Mesenchymal stem cell (in vitro differentiated cells and primary cell): ENCODE results near the gene RASAL2. TPM values are rescaled to one million over a fixed set of nuclear protein-coding genes. Genes with fewer than 3 reads are reported as not detected.

Experiments used
- DNase-seq: peaks from one replicate; pipeline ENCODE4 v3.0.0-alpha.2; 2013
- H2AFZ ChIP-seq: one replicate; pipeline ENCODE4 v1.6.1; 2013; ENCODE audit warnings: low read depth, mild to moderate bottlenecking, control low read depth, inconsistent platforms, low read length, moderate library complexity
- H2AK5ac ChIP-seq: 2 replicates; pipeline ENCODE4 v1.6.1; 2013; ENCODE audit warnings: low read length, moderate library complexity, mild to moderate bottlenecking, inconsistent platforms; ENCODE audit not compliant: severe bottlenecking
- H2BK120ac ChIP-seq: one replicate; pipeline ENCODE4 v1.6.1; 2013; ENCODE audit warnings: low read depth, mild to moderate bottlenecking, inconsistent platforms, low read length, moderate library complexity
- H2BK12ac ChIP-seq, 2 experiments: one replicate each; pipeline ENCODE4 v1.6.1; 2013; ENCODE audit warnings: inconsistent platforms in 2 of 2, low read length in 2 of 2, mild to moderate bottlenecking in 2 of 2, moderate library complexity in 2 of 2, control low read depth in 1 of 2
- H2BK15ac ChIP-seq: one replicate; pipeline ENCODE4 v1.6.1; 2013; ENCODE audit warnings: mild to moderate bottlenecking, low read depth, inconsistent platforms; ENCODE audit not compliant: poor library complexity, severe bottlenecking
- H2BK5ac ChIP-seq: 2 replicates; pipeline ENCODE4 v1.6.1; 2013; ENCODE audit warnings: low read depth, mild to moderate bottlenecking, low read length, control low read depth, inconsistent platforms; ENCODE audit not compliant: poor library complexity, severe bottlenecking
- H3K14ac ChIP-seq, 2 experiments: one replicate each; pipeline ENCODE4 v1.6.1; 2013; ENCODE audit warnings: inconsistent platforms in 2 of 2, low read length in 2 of 2, control low read depth in 1 of 2, mild to moderate bottlenecking in 1 of 2, moderate library complexity in 1 of 2
- H3K18ac ChIP-seq, 2 experiments: one replicate each; pipeline ENCODE4 v1.6.1; 2013; ENCODE audit warnings: inconsistent platforms in 2 of 2, low read length in 2 of 2, control low read depth in 1 of 2, low read depth in 1 of 2, mild to moderate bottlenecking in 1 of 2
- H3K23ac ChIP-seq, 2 experiments: one replicate each; pipeline ENCODE4 v1.6.1; 2013; ENCODE audit warnings: inconsistent platforms in 2 of 2, low read length in 2 of 2, mild to moderate bottlenecking in 2 of 2, moderate library complexity in 2 of 2, control low read depth in 1 of 2
- H3K27ac ChIP-seq: 2 replicates; pipeline ENCODE4 v1.5.1; 2013; ENCODE audit warnings: mild to moderate bottlenecking, moderate library complexity, low read length, control low read depth, inconsistent platforms; ENCODE audit not compliant: poor library complexity, severe bottlenecking
- H3K27me3 ChIP-seq, 2 experiments: 2 replicates each; pipeline versions ENCODE4 v1.6.1 to v1.7.0; 2013; ENCODE audit warnings: low read length in 2 of 2, mild to moderate bottlenecking in 2 of 2, moderate library complexity in 2 of 2, control low read depth in 1 of 2, inconsistent platforms in 1 of 2; ENCODE audit not compliant: control insufficient read depth in 1 of 2, insufficient read depth in 1 of 2
- H3K36me3 ChIP-seq, 2 experiments: 2 replicates each; pipeline versions ENCODE4 v1.6.1 to v1.7.0; 2013; ENCODE audit warnings: low read length in 2 of 2, control low read depth in 1 of 2, inconsistent platforms in 1 of 2, low read depth in 1 of 2, mild to moderate bottlenecking in 1 of 2; ENCODE audit not compliant: insufficient read depth in 2 of 2, control insufficient read depth in 1 of 2
- H3K4ac ChIP-seq, 2 experiments: one replicate each; pipeline ENCODE4 v1.6.1; 2013; ENCODE audit warnings: inconsistent platforms in 2 of 2, low read length in 2 of 2, mild to moderate bottlenecking in 2 of 2, moderate library complexity in 2 of 2, control low read depth in 1 of 2, low read depth in 1 of 2
- H3K4me1 ChIP-seq: 2 replicates; pipeline ENCODE4 v1.6.1; 2013; ENCODE audit warnings: low read depth, low read length, control low read depth; ENCODE audit not compliant: control insufficient read depth, insufficient read depth
- H3K4me2 ChIP-seq: 2 replicates; pipeline ENCODE4 v1.6.1; 2013; ENCODE audit warnings: low read length, mild to moderate bottlenecking, inconsistent platforms; ENCODE audit not compliant: poor library complexity, severe bottlenecking
- H3K4me3 ChIP-seq, 2 experiments: 2 replicates each; pipeline versions ENCODE4 v1.5.1 to v1.7.0; 2013; ENCODE audit warnings: low read length in 2 of 2, mild to moderate bottlenecking in 2 of 2, control low read depth in 1 of 2, low read depth in 1 of 2; ENCODE audit not compliant: insufficient read depth in 1 of 2
- H3K79me1 ChIP-seq: replicated peaks from 2 replicates; pipeline ENCODE4 v1.6.1; 2013; ENCODE audit warnings: mild to moderate bottlenecking, control low read depth, low read length, inconsistent platforms; ENCODE audit not compliant: poor library complexity, severe bottlenecking
- H3K9ac ChIP-seq: 2 replicates; pipeline ENCODE4 v1.7.0; 2013; ENCODE audit warnings: mild to moderate bottlenecking, low read length, moderate library complexity
- H3K9me3 ChIP-seq: 2 replicates; pipeline ENCODE4 v1.7.0; 2013; ENCODE audit warnings: mild to moderate bottlenecking, low read length; ENCODE audit not compliant: control insufficient read depth
- H4K8ac ChIP-seq: one replicate; pipeline ENCODE4 v1.6.1; 2013; ENCODE audit warnings: inconsistent platforms, mild to moderate bottlenecking, low read length, moderate library complexity
- H4K91ac ChIP-seq: one replicate; pipeline ENCODE4 v1.6.1; 2013; ENCODE audit warnings: mild to moderate bottlenecking, low read length, inconsistent platforms
- WGBS: methylation state at CpG from one replicate; pipeline ENCODE4 v1.1.7; 2013; ENCODE audit warnings: mixed read lengths; 5-methylcytosine and 5-hydroxymethylcytosine counted together
- small RNA-seq: library from polyadenylated mRNA; stranded (forward); fragments of <200 nt; extraction: miRNeasy Mini kit (QIAGEN cat#:217004); gene quantifications from one replicate; pipeline ENCODE3, GENCODE V24; 2013; ENCODE audit warnings: low read depth

RASAL2 gene

GRCh38 chr1:178533121-178533946 is 439.4 kb downstream of the RASAL2 start:
- no peak overlapping the region for H2BK12ac ChIP-seq

More at GRCh38 chr1:178533121-178533946, 439.4 kb downstream of the RASAL2 start:
- no peak overlapping the region for H2BK15ac ChIP-seq
- no peak overlapping the region for H4K91ac ChIP-seq
- H3K27me3 ChIP-seq: no peaks in the 10 kb centered on the region
- H3K79me1 ChIP-seq: no peaks in the 10 kb centered on the region
- no peak overlapping the region for H3K4ac ChIP-seq
- H3K4me2 ChIP-seq: no peak overlapping the region
- H3K18ac ChIP-seq: no peak overlapping the region
- H3K4me1 ChIP-seq: peaks cover 44% of the 10 kb centered on the region
- no peak overlapping the region for H3K4me3 ChIP-seq
- H2AFZ ChIP-seq: no peak overlapping the region
- H3K9ac ChIP-seq: no peak overlapping the region
- H2BK5ac ChIP-seq: no peak overlapping the region
- no peak for DNase-seq
- H3K9me3 ChIP-seq: no peaks in the 10 kb centered on the region
- H2BK120ac ChIP-seq: no peak overlapping the region
- no peak overlapping the region for H3K27ac ChIP-seq
- H3K14ac ChIP-seq: no peak overlapping the region
- no peak overlapping the region for H3K23ac ChIP-seq
- no peaks in the 10 kb centered on the region for H3K36me3 ChIP-seq
- H4K8ac ChIP-seq: no peak overlapping the region
- no peak overlapping the region for H2AK5ac ChIP-seq
- WGBS: 95% methylated on average over 9 of the region's 9 CpGs

Small RNA genes within 50 kb of the gene (small RNA-seq; reads per million reads assigned to genes)
- gene RF00017: not detected
